GM18951 (cell line): Measurements from ENCODE around the gene LIPK.

Experiments
- POLR2A ChIP-seq: IDR thresholded peaks from 4 replicates; pipeline ENCODE4 v1.6.1; 2011; ENCODE audit warnings: mild to moderate bottlenecking; ENCODE audit not compliant: insufficient read length, insufficient read depth; ENCODE audit errors: extremely low read depth
- in situ Hi-C: fragments of 300-500 bp; cut with MboI; formaldehyde crosslinking; loops from one replicate; pipeline ENCODE4 v1.12.0; 2022; ENCODE audit warnings: low sequenced_read_pairs, mixed read lengths, inconsistent platforms; ENCODE audit not compliant: unreplicated experiment

The LIPK gene

GRCh38 chr10:88742448-88742847, 36.4 kb downstream of the LIPK start:
- no peak for TF ChIP-seq POLR2A
- in situ Hi-C loops: no loop called here

- no peak for TF ChIP-seq POLR2A
- in situ Hi-C loops: no loop called here
Measured at GRCh38 chr10:88744002-88744401, 38.0 kb downstream of the LIPK start.

- in situ Hi-C loops: no loop called here
- no peak for TF ChIP-seq POLR2A
Measured at GRCh38 chr10:88745633-88746032, 39.6 kb downstream of the LIPK start.

- in situ Hi-C loops: no loop called here
- TF ChIP-seq POLR2A: no peak
Measured at GRCh38 chr10:88754287-88754686, 48.2 kb downstream of the LIPK start.

GRCh38 chr10:88755753-88756152, 49.7 kb downstream of the LIPK start:
- no peak for TF ChIP-seq POLR2A
- in situ Hi-C loops: no loop called here

GRCh38 chr10:88756660-88757059, 50.6 kb downstream of the LIPK start:
- in situ Hi-C loops: no loop called here
- no peak for TF ChIP-seq POLR2A

- in situ Hi-C loops: no loop called here
- no peak for TF ChIP-seq POLR2A
Measured at GRCh38 chr10:88759366-88760101, 53.5 kb downstream of the LIPK start, which contains the start of gene LIPN. Gene LIPN, plus strand, starts transcription at chr10:88760020. Its CDS starts 1,386 bp downstream, at chr10:88761406.

- in situ Hi-C loops: no loop called here
- no peak for TF ChIP-seq POLR2A
Measured at GRCh38 chr10:88762906-88763305, 56.9 kb downstream of the LIPK start.

- TF ChIP-seq POLR2A: no peak
Measured at GRCh38 chr10:88763441-88763840, 57.4 kb downstream of the LIPK start.

GRCh38 chr10:88764110-88764509, 58.1 kb downstream of the LIPK start:
- in situ Hi-C loops: no loop called here
- TF ChIP-seq POLR2A: no peak

More at GRCh38 chr10:88763441-88763840, 57.4 kb downstream of the LIPK start:
- in situ Hi-C loops: no loop called here

- in situ Hi-C loops: no loop called here
- no peak for TF ChIP-seq POLR2A
Measured at GRCh38 chr10:88765816-88766215, 59.8 kb downstream of the LIPK start.

GRCh38 chr10:88769384-88769783, 63.3 kb downstream of the LIPK start:
- TF ChIP-seq POLR2A: no peak
- in situ Hi-C loops: no loop called here

GRCh38 chr10:88781206-88781605, 75.2 kb downstream of the LIPK start:
- in situ Hi-C loops: no loop called here

GRCh38 chr10:88782222-88782621, 76.2 kb downstream of the LIPK start:
- in situ Hi-C loops: no loop called here
- no peak for TF ChIP-seq POLR2A

More at GRCh38 chr10:88781206-88781605, 75.2 kb downstream of the LIPK start:
- no peak for TF ChIP-seq POLR2A

GRCh38 chr10:88783724-88784123, 77.7 kb downstream of the LIPK start:
- TF ChIP-seq POLR2A: no peak
- in situ Hi-C loops: no loop called here
